Testis (tissue), 2 donors: ENCODE results near the gene SLIT3.

Experiments used
- CTCF ChIP-seq, 3 experiments: fragments of 450-650 bp in 2 of 3; fragments of 200-600 bp in 1 of 3; sonication (generic) in 1 of 3; IDR thresholded peaks; one replicate each; pipeline ENCODE4 v1.5.1; 2016 to 2019; ENCODE audit warnings: antibody characterized with exemption in 3 of 3, mild to moderate bottlenecking in 2 of 3, moderate library complexity in 1 of 3
- POLR2A ChIP-seq: fragments of 450-650 bp; IDR thresholded peaks from one replicate; pipeline ENCODE4 v1.6.1; 2017; ENCODE audit warnings: antibody characterized with exemption, mild to moderate bottlenecking, moderate library complexity

- TF ChIP-seq CTCF (IDR thresholded peaks at IDR 0.05) (no peak), POLR2A (no peak)
These were observed 35.1 kb downstream of the SLIT3 start for GRCh38 chr5:169265888-169266287.
